HEK293T (cell line): ENCODE measurements around the gene APOO.

ENCODE experiments used
- ARNT ChIP-seq: fragments of 450-650 bp; IDR thresholded peaks from 2 replicates; pipeline ENCODE4 v1.6.1; 2017; ENCODE audit warnings: mild to moderate bottlenecking
- BHLHE40 ChIP-seq: fragments of 450-650 bp; IDR thresholded peaks from 2 replicates; pipeline ENCODE4 v1.6.1; 2016; ENCODE audit warnings: mild to moderate bottlenecking, moderate library complexity, borderline replicate concordance
- ELF4 ChIP-seq: fragments of 450-650 bp; IDR thresholded peaks from 2 replicates; pipeline ENCODE4 v1.6.1; 2017; ENCODE audit warnings: antibody characterized with exemption
- FOXA1 ChIP-seq: fragments of 450-650 bp; IDR thresholded peaks from 2 replicates; pipeline ENCODE4 v1.6.1; 2016; ENCODE audit warnings: mild to moderate bottlenecking
- FOXM1 ChIP-seq: fragments of 450-650 bp; IDR thresholded peaks from 2 replicates; pipeline ENCODE4 v1.6.1; 2017; ENCODE audit warnings: mild to moderate bottlenecking, borderline replicate concordance
- L3MBTL2 ChIP-seq: fragments of 450-650 bp; conservative IDR thresholded peaks from 2 replicates; pipeline ENCODE4 v1.6.1; 2016; ENCODE audit warnings: mild to moderate bottlenecking
- LEF1 ChIP-seq: fragments of 450-650 bp; IDR thresholded peaks from 2 replicates; pipeline ENCODE4 v1.6.1; 2017; ENCODE audit warnings: mild to moderate bottlenecking, borderline replicate concordance
- PKNOX1 ChIP-seq: fragments of 450-650 bp; IDR thresholded peaks from 2 replicates; pipeline ENCODE4 v1.6.1; 2016
- SP1 ChIP-seq: fragments of 450-650 bp; IDR thresholded peaks from 2 replicates; pipeline ENCODE4 v1.6.1; 2017

GRCh38 chrX:23788521-23788920 is 119.2 kb downstream of the APOO start:
- TF ChIP-seq LEF1 (no peak), FOXA1 (no peak), BHLHE40 (no peak), L3MBTL2 (no peak), ELF4 (no peak), SP1 (no peak), ARNT (no peak), PKNOX1 (no peak), FOXM1 (no peak)
